GM18505 (cell line): ENCODE results near the gene STAB1.

Experiments used
- ATAC-seq: cut with Tn5 transposase; IDR thresholded peaks from one replicate; pipeline ENCODE4 v1.9.1; 2021; ENCODE audit not compliant: unreplicated experiment
- POLR2A ChIP-seq: IDR thresholded peaks from 4 replicates; pipeline ENCODE4 v1.6.1; 2011; ENCODE audit warnings: borderline replicate concordance; ENCODE audit not compliant: insufficient read depth, insufficient read length; ENCODE audit errors: extremely low read depth

The STAB1 gene

GRCh38 chr3:52483577-52484381 is 11.4 kb upstream of the STAB1 start:
- TF ChIP-seq POLR2A: no peak
- no peak for ATAC-seq

- TF ChIP-seq POLR2A: no peak
Observed at GRCh38 chr3:52484680-52485461, 10.3 kb upstream of the STAB1 start.

GRCh38 chr3:52487050-52487787 is 7.9 kb upstream of the STAB1 start:
- TF ChIP-seq POLR2A: no peak

More at GRCh38 chr3:52484680-52485461, 10.3 kb upstream of the STAB1 start:
- ATAC-seq: no peak

GRCh38 chr3:52487788-52488691 is 7.1 kb upstream of the STAB1 start:
- ATAC-seq: no peak
- TF ChIP-seq POLR2A: no peak

More at GRCh38 chr3:52487050-52487787, 7.9 kb upstream of the STAB1 start:
- no peak for ATAC-seq

GRCh38 chr3:52488746-52489145 is 6.4 kb upstream of the STAB1 start:
- ATAC-seq: no peak
- no peak for TF ChIP-seq POLR2A

GRCh38 chr3:52489453-52489852 is 5.7 kb upstream of the STAB1 start:
- TF ChIP-seq POLR2A: no peak
- no peak for ATAC-seq

GRCh38 chr3:52490035-52490938 is 4.9 kb upstream of the STAB1 start:
- no peak for TF ChIP-seq POLR2A
- ATAC-seq: no peak

GRCh38 chr3:52490939-52491526 is 4.1 kb upstream of the STAB1 start:
- no peak for ATAC-seq
- TF ChIP-seq POLR2A: no peak

- no peak for ATAC-seq
- no peak for TF ChIP-seq POLR2A
Observed at GRCh38 chr3:52492059-52492458, 3.1 kb upstream of the STAB1 start.

GRCh38 chr3:52493232-52494017 is 1.7 kb upstream of the STAB1 start:
- no peak for ATAC-seq
- no peak for TF ChIP-seq POLR2A
